Colonic mucosa (tissue), 4 donors: Measurements from ENCODE around the gene FHIT. TPM values are rescaled to one million over a fixed set of nuclear protein-coding genes. Genes with fewer than 3 reads are reported as not detected.

Experiments
- DNase-seq: peaks from one replicate; pipeline ENCODE4 v3.0.0-alpha.2; 2020
- H3K27ac ChIP-seq: fragments of 200-600 bp; one replicate; pipeline ENCODE4 v1.8.0; 2021
- H3K27me3 ChIP-seq: fragments of 200-600 bp; one replicate; pipeline ENCODE4 v1.8.0; 2021
- H3K36me3 ChIP-seq: fragments of 200-600 bp; one replicate; pipeline ENCODE4 v1.8.0; 2021
- H3K4me1 ChIP-seq: fragments of 200-600 bp; one replicate; pipeline ENCODE4 v1.8.0; 2021; ENCODE audit warnings: mild to moderate bottlenecking
- H3K4me3 ChIP-seq: fragments of 200-600 bp; one replicate; pipeline ENCODE4 v1.8.0; 2021
- H3K9ac ChIP-seq, 2 donors: one replicate each; pipeline ENCODE4 v1.7.0; 2013; ENCODE audit warnings: control low read depth in 2 of 2, low read depth in 2 of 2, low read length in 2 of 2
- H3K9me3 ChIP-seq: fragments of 200-600 bp; one replicate; pipeline ENCODE4 v1.8.0; 2021
- intact Hi-C: fragments of 100-400 bp; cut with DNase I; formaldehyde crosslinking; loops from one replicate; pipeline ENCODE4 v1.14.1; 2022
- total RNA-seq, 2 donors: library from RNA; stranded (reverse); fragmentation: NEBNext Ultra II Directional in 1 of 2; extraction: Animal tissue kit (Norgen Biotek cat#: 25700) in 1 of 2; gene quantifications; one replicate each; pipeline ENCODE4 v1.2.1, GENCODE V29; 2021
- TF ChIP-seq, protein P1 (sequence below): fragments of 200-600 bp; IDR thresholded peaks from one replicate; pipeline ENCODE4 v1.8.0; 2022; ENCODE audit warnings: antibody characterized with exemption, mild to moderate bottlenecking
- donor health status: healthy.
- donor health status: DM: no; HTN: no; CAD: no.
- donor health status: DM: no; HTN: no; CAD: no.

Gene FHIT
- total RNA-seq, 2 donors from 2014 or later, result 7.7 to 9.4 TPM

DNA sequence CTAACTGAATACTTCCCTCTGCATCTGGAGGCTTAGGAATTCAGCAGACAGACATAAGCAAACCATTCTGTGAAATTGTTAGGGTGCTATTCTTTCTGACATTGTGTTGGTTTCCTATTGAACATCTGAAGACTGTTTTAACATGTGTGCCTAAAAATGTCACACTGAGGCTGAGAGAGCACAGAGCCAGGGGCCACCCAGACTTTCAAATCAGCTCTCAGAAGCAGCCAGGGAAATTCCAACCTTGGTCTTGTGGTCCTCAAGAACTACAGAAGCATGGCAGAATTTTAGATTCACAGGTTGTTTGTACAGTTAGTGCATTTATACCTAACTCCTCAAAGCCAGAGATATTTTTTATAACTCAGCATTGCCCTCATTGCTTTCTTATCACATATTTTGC, 1272.3 kb downstream of the FHIT start:
- no peaks in the 10 kb centered on the region for H3K36me3 ChIP-seq
- no peaks in the 10 kb centered on the region for H3K4me1 ChIP-seq
- intact Hi-C loops, result no loop called here
- H3K9ac ChIP-seq, result no peak overlapping the region
- no peaks in the 10 kb centered on the region for H3K27me3 ChIP-seq
- DNase-seq, result no peak
- no peaks in the 10 kb centered on the region for H3K9me3 ChIP-seq
- TF ChIP-seq, protein P1, sequence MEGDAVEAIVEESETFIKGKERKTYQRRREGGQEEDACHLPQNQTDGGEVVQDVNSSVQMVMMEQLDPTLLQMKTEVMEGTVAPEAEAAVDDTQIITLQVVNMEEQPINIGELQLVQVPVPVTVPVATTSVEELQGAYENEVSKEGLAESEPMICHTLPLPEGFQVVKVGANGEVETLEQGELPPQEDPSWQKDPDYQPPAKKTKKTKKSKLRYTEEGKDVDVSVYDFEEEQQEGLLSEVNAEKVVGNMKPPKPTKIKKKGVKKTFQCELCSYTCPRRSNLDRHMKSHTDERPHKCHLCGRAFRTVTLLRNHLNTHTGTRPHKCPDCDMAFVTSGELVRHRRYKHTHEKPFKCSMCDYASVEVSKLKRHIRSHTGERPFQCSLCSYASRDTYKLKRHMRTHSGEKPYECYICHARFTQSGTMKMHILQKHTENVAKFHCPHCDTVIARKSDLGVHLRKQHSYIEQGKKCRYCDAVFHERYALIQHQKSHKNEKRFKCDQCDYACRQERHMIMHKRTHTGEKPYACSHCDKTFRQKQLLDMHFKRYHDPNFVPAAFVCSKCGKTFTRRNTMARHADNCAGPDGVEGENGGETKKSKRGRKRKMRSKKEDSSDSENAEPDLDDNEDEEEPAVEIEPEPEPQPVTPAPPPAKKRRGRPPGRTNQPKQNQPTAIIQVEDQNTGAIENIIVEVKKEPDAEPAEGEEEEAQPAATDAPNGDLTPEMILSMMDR, result no peak
- no peak overlapping the region for H3K27ac ChIP-seq
- no peak overlapping the region for H3K4me3 ChIP-seq

DNA sequence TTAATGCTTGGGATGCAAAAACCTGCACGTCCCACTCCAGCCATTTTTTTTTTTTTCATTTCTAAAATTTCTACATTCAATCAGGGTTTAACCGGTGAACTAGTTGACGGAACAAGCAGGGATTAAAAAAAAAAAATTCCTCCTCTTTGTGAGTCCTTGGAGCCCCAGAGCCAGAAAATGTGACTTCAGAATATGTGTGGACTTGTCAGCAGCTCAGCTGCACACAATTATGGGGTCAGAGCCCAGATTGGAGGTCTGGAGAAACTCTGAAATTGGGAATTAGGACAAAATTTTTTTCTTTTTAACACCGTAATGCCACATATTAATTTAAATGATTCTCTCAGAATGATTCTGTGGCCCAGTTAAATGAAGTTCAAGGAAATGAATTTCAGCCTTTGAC, 1280.5 kb downstream of the FHIT start:
- Histone ChIP-seq H3K36me3 (no peaks in the 10 kb centered on the region), H3K9ac (no peak overlapping the region), H3K27me3 (no peaks in the 10 kb centered on the region), H3K4me3 (no peak overlapping the region), H3K4me1 (no peaks in the 10 kb centered on the region), H3K27ac (no peak overlapping the region), H3K9me3 (no peaks in the 10 kb centered on the region)
- TF ChIP-seq, protein P1, result no peak
- no peak for DNase-seq
- intact Hi-C loops, result no loop called here

DNA sequence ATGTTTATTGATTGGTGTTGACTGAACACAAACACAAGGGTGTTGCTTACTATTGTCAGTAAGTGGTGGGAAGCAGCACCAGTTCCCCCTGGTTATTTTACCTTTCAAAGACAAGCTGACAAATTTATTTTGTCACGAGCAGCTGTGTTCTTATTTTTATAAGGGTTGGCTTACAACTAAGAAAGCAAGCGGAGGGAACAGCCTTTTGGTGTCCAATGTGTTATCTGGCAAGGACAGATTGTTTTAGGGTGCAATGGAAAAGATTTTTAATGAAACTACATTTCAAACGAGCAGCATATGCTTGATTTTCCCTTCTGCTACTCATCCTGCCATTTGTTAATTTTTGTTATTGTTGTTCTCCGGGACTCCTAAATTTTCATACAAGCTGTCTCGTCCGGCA, 1280.9 kb downstream of the FHIT start:
- Histone ChIP-seq H3K27ac (no peak overlapping the region), H3K27me3 (no peaks in the 10 kb centered on the region), H3K36me3 (no peaks in the 10 kb centered on the region), H3K4me3 (no peak overlapping the region), H3K4me1 (no peaks in the 10 kb centered on the region), H3K9me3 (no peaks in the 10 kb centered on the region), H3K9ac (no peak overlapping the region)
- intact Hi-C loops, result no loop called here
- TF ChIP-seq, protein P1, result no peak
- DNase-seq, result no peak

DNA sequence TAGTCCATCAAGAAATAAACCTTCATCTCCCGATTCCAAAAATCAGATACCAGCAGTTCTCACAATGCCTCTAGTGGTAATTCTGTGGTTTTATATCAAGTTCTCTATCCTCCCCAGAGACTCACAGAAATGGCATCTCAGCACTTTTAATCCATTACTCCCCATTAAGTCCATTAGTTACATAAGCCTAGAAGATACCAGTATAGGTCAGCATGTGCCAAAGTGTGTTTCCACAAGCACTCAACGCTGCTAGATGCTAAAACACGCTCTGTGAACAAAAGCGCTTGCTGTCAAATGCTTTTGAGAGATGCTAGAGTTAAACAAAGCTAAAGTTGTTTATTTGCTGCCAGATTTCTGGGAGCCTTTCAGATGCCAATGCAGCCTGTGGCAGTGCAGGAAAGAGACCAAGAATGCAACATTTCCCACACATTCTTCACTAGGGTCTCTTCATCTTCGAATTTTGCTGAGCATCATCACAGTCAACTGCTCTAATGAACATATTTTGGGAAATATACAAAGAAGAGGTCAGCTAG, 1282.7 kb downstream of the FHIT start:
- Histone ChIP-seq H3K9ac (no peak overlapping the region), H3K36me3 (no peaks in the 10 kb centered on the region), H3K27ac (no peak overlapping the region), H3K4me1 (no peaks in the 10 kb centered on the region), H3K27me3 (no peaks in the 10 kb centered on the region), H3K4me3 (no peak overlapping the region), H3K9me3 (no peaks in the 10 kb centered on the region)
- intact Hi-C loops, result no loop called here
- no peak for DNase-seq
- TF ChIP-seq, protein P1, result no peak

DNA sequence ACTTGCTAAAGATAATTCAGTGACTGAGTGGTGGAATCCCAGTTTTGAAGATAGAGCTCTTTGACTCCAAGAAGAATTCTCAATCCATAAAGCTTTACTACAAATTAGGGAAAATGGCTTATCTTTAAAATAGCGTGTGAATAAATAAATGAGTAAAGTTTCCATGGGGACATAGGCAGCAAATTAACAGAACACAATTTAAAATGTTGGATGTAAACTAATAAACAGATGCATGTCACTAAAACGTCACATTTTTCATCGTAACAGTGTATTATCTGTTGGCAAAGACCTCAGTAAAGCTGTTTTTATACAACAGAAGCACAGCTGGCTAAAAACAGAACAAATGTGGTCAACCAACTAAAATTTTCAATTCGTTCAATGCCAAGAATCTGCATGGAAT, 1287.6 kb downstream of the FHIT start:
- H3K9ac ChIP-seq, result no peak overlapping the region
- no peaks in the 10 kb centered on the region for H3K36me3 ChIP-seq
- no peak for DNase-seq
- TF ChIP-seq, protein P1, result no peak
- no peak overlapping the region for H3K4me3 ChIP-seq
- H3K9me3 ChIP-seq, result no peaks in the 10 kb centered on the region
- no peaks in the 10 kb centered on the region for H3K4me1 ChIP-seq
- H3K27me3 ChIP-seq, result no peaks in the 10 kb centered on the region
- no peak overlapping the region for H3K27ac ChIP-seq
- intact Hi-C loops, result no loop called here

DNA sequence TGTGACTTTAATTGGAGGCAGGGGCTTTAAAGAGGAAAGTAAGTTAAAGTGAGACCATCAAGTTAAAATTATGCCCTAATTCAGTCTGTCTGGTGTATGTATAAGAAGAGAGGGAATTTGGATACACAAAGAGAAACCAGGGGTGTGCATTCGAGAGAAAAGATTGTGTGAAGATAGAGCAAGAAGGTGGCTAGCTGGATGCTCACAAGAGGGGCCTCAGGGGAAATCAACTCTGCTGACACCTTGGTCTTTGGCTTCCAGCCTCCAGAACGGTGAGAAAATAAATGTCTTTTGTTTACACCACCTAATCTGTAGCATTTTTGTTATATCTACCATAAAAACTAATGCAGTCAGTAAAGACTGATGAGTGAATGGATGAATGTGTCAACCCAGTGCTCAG, 1294.1 kb downstream of the FHIT start:
- intact Hi-C loops, result no loop called here
- DNase-seq, result no peak
- Histone ChIP-seq H3K9ac (no peak overlapping the region), H3K4me1 (no peaks in the 10 kb centered on the region), H3K9me3 (no peaks in the 10 kb centered on the region), H3K4me3 (no peak overlapping the region), H3K36me3 (no peaks in the 10 kb centered on the region), H3K27ac (no peak overlapping the region), H3K27me3 (no peaks in the 10 kb centered on the region)
- TF ChIP-seq, protein P1, result no peak
